Heart left ventricle (tissue), 16 donors: ENCODE measurements around the gene COL26A1. TPM values are rescaled to one million over a fixed set of nuclear protein-coding genes. Genes with fewer than 3 reads are reported as not detected.
A peak's percentile ranks its signal among the peaks of the same experiment; 100 is the strongest.
"Not testable (repeated sequence)": the region's sequence is repeated elsewhere in the genome, so short reads cannot be mapped to it uniquely, and the experiment has no call there.

Experiments
- ATAC-seq, 4 donors: fragments of 200-7000 bp; cut with Tn5 transposase; one replicate each; pipeline ENCODE4 v1.9.1; 2020 to 2022; ENCODE audit warnings: moderate library complexity in 4 of 4, mild to moderate bottlenecking in 3 of 4, moderate number of reproducible peaks in 1 of 4
- DNase-seq, 5 donors: peaks; one replicate each; pipeline ENCODE4 v3.0.0-alpha.2; 2020
- H3K27ac ChIP-seq, 12 donors: fragments of 200-600 bp; sonication (generic) in 4 of 12; one replicate each; pipeline versions ENCODE4 v1.5.0 to v1.8.0; 2016 to 2022; ENCODE audit warnings: mild to moderate bottlenecking in 2 of 12
- H3K27me3 ChIP-seq, 9 donors: fragments of 200-600 bp; sonication (generic) in 2 of 9; one replicate each; pipeline versions ENCODE4 v1.5.1 to v1.8.0; 2016 to 2022; ENCODE audit warnings: mild to moderate bottlenecking in 3 of 9
- H3K36me3 ChIP-seq, 9 donors: fragments of 200-600 bp; sonication (generic) in 2 of 9; one replicate each; pipeline versions ENCODE4 v1.5.0 to v1.8.0; 2018 to 2022; ENCODE audit warnings: mild to moderate bottlenecking in 2 of 9
- H3K4me1 ChIP-seq, 12 donors: fragments of 200-600 bp; sonication (generic) in 4 of 12; one replicate each; pipeline versions ENCODE4 v1.5.0 to v1.8.0; 2016 to 2022; ENCODE audit warnings: mild to moderate bottlenecking in 3 of 12
- H3K4me3 ChIP-seq, 12 donors: fragments of 200-600 bp; sonication (generic) in 4 of 12; one replicate each; pipeline versions ENCODE4 v1.5.0 to v1.8.0; 2017 to 2022; ENCODE audit warnings: mild to moderate bottlenecking in 9 of 12, moderate library complexity in 4 of 12
- H3K9me3 ChIP-seq, 12 donors: fragments of 200-600 bp; sonication (generic) in 4 of 12; one replicate each; pipeline versions ENCODE4 v1.5.0 to v1.8.0; 2016 to 2022; ENCODE audit warnings: mild to moderate bottlenecking in 1 of 12
- POLR2A ChIP-seq, 2 donors: fragments of 450-650 bp; IDR thresholded peaks; one replicate each; pipeline ENCODE4 v1.6.1; 2017; ENCODE audit warnings: antibody characterized with exemption in 2 of 2, mild to moderate bottlenecking in 2 of 2, moderate library complexity in 2 of 2
- WGBS, 4 donors: extraction: QIAGEN DNeasy Blood & Tissue Kit in 2 of 4; methylation state at CpG; one replicate each; pipeline versions ENCODE4 v1.1.5 to v1.1.7; 2013 to 2018; 5-methylcytosine and 5-hydroxymethylcytosine counted together
- intact Hi-C, 10 donors: fragments of 100-400 bp; cut with DNase I; formaldehyde crosslinking; loops; one replicate each; pipeline versions ENCODE4 v1.11.1 to v1.14.2; 2022
- polyA plus RNA-seq, 2 donors: library from polyadenylated mRNA; stranded (reverse); fragments of 200-250 nt; gene quantifications; one replicate each; pipeline ENCODE4 v1.2.3, GENCODE V29; 2013
- total RNA-seq, 9 donors: library from RNA; depleted of rRNA in 2 of 9; stranded (reverse); fragments of >200 nt in 2 of 9; fragmentation: NEBNext Ultra II Directional in 3 of 9; extraction: Animal tissue kit (Norgen Biotek cat#: 25700) in 3 of 9; gene quantifications; one replicate each; pipeline versions ENCODE4 v1.1.0 to v1.2.4, GENCODE V29; 2016 to 2023
- TF ChIP-seq, protein P1 (sequence below), 12 donors: fragments of 200-600 bp; sonication (generic) in 4 of 12; IDR thresholded peaks; one replicate each; pipeline versions ENCODE4 v1.5.0 to v1.8.0; 2018 to 2022; ENCODE audit warnings: antibody characterized with exemption in 12 of 12, mild to moderate bottlenecking in 5 of 12
- donor health status: ischemic (EF 13 %, LVEDD 7.1; RV severe dilation, severe dysfunction).
- donor health status: healthy with polysubstance abuse.
- donor health status: DM: no; HTN: yes; CAD: no.
- donor health status: DM: no; HTN: no; CAD: no.
- donor health status: ischemic (EF 25% LVEDD 6.9; RV normal size, moderate dysfunction).
- donor health status: ischemic (EF 25% LVEDD 5.7; RV mildly dilated, moderate dysfunction).
- donor health status: healthy.
- donor health status: DM: yes; HTN: yes; CAD: no.
- donor health status: ischemic (EF 35%, LVEDD 5.7; RV mildly dilated, moderate dysfunction).
- donor health status: nonischemic (EF 11% LVEDD 7.7; RV severe dilation, severe dysfunction).
- donor health status: DM: yes; HTN: yes; CAD: no.
- donor health status: PGD.
- donor health status: ischemic (EF 29% LVEDD 5.4; RV normal size, mild dysfunction).
- donor health status: nonischemic (EF 23%, LVEDD 6.1; RV moderate dilation, normal function).

Gene COL26A1
- total and polyA plus RNA-seq, 11 donors = 0.08 to 2.1 TPM; not detected in 9

- Histone ChIP-seq H3K27ac (no peak overlapping the region), H3K36me3 (no peaks in the 10 kb centered on the region), H3K9me3 (no peaks in the 10 kb centered on the region), H3K4me3 (no peak overlapping the region), H3K27me3 (peaks cover 0 to 11% (median 0%) of the 10 kb centered on the region in 9 donors), H3K4me1 (no peaks in the 10 kb centered on the region)
- 62 to 73% (median 69%) methylated on average over 9 of the region's 9 CpGs for WGBS, 4 donors
- TF ChIP-seq, protein P1, sequence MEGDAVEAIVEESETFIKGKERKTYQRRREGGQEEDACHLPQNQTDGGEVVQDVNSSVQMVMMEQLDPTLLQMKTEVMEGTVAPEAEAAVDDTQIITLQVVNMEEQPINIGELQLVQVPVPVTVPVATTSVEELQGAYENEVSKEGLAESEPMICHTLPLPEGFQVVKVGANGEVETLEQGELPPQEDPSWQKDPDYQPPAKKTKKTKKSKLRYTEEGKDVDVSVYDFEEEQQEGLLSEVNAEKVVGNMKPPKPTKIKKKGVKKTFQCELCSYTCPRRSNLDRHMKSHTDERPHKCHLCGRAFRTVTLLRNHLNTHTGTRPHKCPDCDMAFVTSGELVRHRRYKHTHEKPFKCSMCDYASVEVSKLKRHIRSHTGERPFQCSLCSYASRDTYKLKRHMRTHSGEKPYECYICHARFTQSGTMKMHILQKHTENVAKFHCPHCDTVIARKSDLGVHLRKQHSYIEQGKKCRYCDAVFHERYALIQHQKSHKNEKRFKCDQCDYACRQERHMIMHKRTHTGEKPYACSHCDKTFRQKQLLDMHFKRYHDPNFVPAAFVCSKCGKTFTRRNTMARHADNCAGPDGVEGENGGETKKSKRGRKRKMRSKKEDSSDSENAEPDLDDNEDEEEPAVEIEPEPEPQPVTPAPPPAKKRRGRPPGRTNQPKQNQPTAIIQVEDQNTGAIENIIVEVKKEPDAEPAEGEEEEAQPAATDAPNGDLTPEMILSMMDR (IDR thresholded peaks at IDR 0.05) = no peak
- TF ChIP-seq POLR2A (IDR thresholded peaks at IDR 0.05) = no peak
- DNase-seq = no peak
- intact Hi-C loops = no loop called here
- no peak for ATAC-seq
These were observed 108.2 kb downstream of the COL26A1 start for GRCh38 chr7:101470668-101471487.

GRCh38 chr7:101474178-101474577, 111.5 kb downstream of the COL26A1 start:
- Histone ChIP-seq H3K4me3 (no peak overlapping the region), H3K27ac (no peak overlapping the region), H3K36me3 (no peaks in the 10 kb centered on the region), H3K27me3 (peaks cover 0 to 5% (median 0%) of the 10 kb centered on the region in 9 donors), H3K4me1 (no peaks in the 10 kb centered on the region), H3K9me3 (peaks cover 0 to 13% (median 7%) of the 10 kb centered on the region in 12 donors)
- no peak for TF ChIP-seq POLR2A (IDR thresholded peaks at IDR 0.05)
- TF ChIP-seq, protein P1 (IDR thresholded peaks at IDR 0.05) = no peak
- 59 to 70% (median 63%) methylated on average over 5 of the region's 5 CpGs for WGBS, 4 donors
- no peak for ATAC-seq
- intact Hi-C loops = no loop called here
- DNase-seq = no peak

DNA sequence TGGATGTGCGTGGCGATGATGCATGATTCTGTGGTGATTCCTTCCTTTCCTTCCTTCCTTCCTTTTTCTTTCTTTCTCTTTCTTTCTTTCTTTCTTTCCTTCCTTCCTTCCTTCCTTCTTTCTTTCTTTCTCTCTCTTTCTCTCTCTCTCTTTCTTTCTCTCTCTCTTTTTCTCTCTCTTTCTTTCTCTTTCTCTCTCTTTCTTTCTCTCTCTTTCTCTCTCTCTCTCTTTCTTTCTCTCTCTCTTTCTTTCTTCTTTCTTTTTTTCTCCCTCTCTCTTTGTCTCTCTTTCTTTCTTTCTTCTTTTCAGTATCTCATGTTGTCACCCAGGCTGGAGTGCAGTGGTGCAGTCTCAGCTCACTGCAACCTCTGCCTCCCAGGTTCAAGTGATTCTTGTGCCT, 113.0 kb downstream of the COL26A1 start:
- 65 to 84% (median 75%) methylated on average over 2 of the region's 2 CpGs for WGBS, 4 donors
- H3K9me3 ChIP-seq = peaks cover 0 to 27% (median 15%) of the 10 kb centered on the region in 12 donors

DNA sequence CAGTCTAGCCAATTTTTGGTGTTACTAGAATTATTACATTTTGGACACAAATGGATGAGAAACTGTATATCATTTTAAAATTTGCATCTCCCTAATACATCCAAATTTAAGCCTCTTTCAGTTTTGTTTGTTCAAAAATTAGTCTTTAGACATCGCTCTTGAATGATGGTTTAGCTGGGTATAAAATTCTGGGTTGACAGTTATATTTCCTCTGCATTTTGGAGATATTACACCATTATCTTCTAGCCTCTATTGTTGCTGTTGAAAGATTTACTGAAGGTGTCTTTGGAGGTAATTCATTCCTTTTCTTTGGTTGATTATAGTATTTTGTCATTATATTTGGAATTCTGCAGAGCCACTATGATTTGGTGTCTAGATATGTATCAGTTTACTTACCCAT, 116.5 kb downstream of the COL26A1 start:
- Histone ChIP-seq H3K4me1 (no peaks in the 10 kb centered on the region), H3K27me3 (peaks cover 0 to 3% (median 0%) of the 10 kb centered on the region in 9 donors), H3K27ac (no peak overlapping the region), H3K9me3 (peaks cover 0 to 28% (median 15%) of the 10 kb centered on the region in 12 donors), H3K36me3 (no peaks in the 10 kb centered on the region), H3K4me3 (no peak overlapping the region)
- TF ChIP-seq, protein P1 (IDR thresholded peaks at IDR 0.05) = no peak
- TF ChIP-seq POLR2A (IDR thresholded peaks at IDR 0.05) = no peak
- no peak for DNase-seq
- ATAC-seq = no peak
- intact Hi-C loops = no loop called here
- 93 to 100% (median 94%) methylated on average over 1 of the region's 1 CpG for WGBS, 4 donors

More for the DNA sequence above, 113.0 kb downstream of the COL26A1 start:
- not testable (repeated sequence) for DNase-seq, H3K36me3 ChIP-seq, H3K4me1 ChIP-seq, H3K27me3 ChIP-seq, H3K4me3 ChIP-seq, ATAC-seq, H3K27ac ChIP-seq
- intact Hi-C loops = loop anchor here in 1 of 10 donors (2.0 kb wide), 1 partner anchor 51 kb away; no protein-coding TSS in a partner anchor

- intact Hi-C loops, H3K9me3 ChIP-seq, ATAC-seq, H3K36me3 ChIP-seq, H3K27ac ChIP-seq, H3K4me1 ChIP-seq, H3K4me3 ChIP-seq: not testable (repeated sequence)
- peak in 1 of 5 donors; percentile 1 for DNase-seq
- H3K27me3 ChIP-seq = peaks cover 0 to 32% (median 4%) of the 10 kb centered on the region in 9 donors
- whole genome bisulfite sequencing, 4 donors = 78 to 87% (median 81%) methylated on average over 7 of the region's 7 CpGs
These were observed 123.4 kb downstream of the COL26A1 start for GRCh38 chr7:101486056-101486432.
